ENCODE data around the gene LRRC4C.

LRRC4C gene

DNA sequence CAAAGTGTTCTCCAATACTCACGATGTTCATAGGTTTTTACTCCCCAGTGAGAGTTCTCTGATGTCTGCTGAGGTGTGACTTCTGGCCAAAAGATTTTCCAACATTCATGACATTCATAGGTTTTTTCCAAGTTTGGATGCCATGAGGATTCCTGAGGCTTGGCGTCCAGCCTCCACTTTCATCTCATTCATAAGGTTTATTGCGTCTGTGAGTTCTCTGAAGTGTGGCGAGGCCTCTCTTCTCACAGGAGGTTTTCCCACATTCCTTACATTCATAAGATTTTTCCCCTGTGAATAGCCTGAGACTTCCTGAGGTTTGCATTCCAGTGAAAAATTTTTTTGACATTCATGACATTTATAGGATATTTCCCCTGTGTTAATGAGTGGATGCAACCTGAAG is 1014.1 kb downstream of the LRRC4C start:
- no peak for DNase-seq (ENCODE audit: low spot score)

GRCh38 chr11:40444151-40444550 is 1015.3 kb downstream of the LRRC4C start:
- no peak for DNase-seq (ENCODE audit: low spot score)

DNA sequence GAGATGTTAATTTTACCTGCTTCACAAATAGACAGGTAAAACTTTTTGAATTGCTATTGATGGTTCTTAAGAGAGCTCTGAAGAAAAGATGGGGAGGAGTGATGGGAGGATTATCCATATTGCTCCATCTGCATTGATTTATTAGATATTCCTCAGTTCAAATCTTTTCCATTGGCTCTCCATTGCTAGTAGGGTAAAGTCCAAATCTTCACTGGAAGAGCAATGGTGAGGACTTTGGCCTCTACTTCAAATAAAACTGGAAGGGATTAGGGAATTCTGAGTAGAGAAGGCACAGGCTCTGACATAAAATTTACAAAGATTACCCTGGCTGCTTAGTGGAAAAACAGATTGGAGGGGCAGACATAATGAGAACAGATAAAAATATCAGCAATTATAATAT is 1024.1 kb downstream of the LRRC4C start:
- no peak for DNase-seq (ENCODE audit: low spot score)

GRCh38 chr11:40434926-40435325 is 1024.5 kb downstream of the LRRC4C start:
- DNase-seq (ENCODE audit: low spot score): no peak

GRCh38 chr11:40432358-40432757 is 1027.1 kb downstream of the LRRC4C start:
- DNase-seq (ENCODE audit: low spot score): no peak

DNA sequence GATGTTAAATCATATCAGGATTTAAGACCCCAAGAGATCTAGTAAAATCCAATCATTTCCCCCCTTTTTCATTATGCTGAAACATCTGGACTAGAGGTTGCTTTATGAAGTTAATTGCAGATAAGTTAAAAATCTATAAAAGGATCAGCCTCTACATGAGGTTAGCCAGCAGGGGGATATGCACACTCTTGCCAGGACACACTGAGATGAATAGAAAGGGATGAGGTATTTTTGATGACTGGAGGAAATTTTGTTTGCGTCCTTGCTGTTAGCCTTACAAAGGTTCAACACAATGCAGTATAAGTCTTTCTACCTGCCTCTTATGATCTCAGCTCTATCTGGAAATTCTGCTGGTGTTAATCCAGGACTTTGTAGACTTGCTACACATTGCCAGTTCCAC is 1034.3 kb downstream of the LRRC4C start:
- DNase-seq (ENCODE audit: low spot score): no peak

- DNase-seq (ENCODE audit: low spot score): no peak
Measured at GRCh38 chr11:40421208-40421981, 1038.1 kb downstream of the LRRC4C start.

DNA sequence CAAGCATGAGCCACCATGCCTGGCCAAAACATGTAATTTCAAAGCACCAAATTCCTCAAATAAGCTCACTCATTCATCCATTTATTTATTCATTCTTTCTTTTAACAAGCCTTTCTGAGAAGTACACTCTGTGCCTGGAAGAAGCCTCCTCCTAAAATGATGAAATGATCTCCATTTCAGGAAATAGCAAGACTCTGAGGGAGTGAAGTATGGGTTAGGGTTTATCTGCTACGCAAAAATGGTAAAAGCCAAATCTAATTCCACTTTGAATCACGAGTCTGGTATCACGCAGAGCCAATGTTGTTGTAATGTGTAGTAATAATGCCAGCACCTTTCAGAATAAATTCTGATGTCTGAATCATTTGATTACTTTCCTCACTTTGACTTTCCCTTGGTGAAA is 1041.8 kb downstream of the LRRC4C start:
- no peak for DNase-seq (ENCODE audit: low spot score)

DNA sequence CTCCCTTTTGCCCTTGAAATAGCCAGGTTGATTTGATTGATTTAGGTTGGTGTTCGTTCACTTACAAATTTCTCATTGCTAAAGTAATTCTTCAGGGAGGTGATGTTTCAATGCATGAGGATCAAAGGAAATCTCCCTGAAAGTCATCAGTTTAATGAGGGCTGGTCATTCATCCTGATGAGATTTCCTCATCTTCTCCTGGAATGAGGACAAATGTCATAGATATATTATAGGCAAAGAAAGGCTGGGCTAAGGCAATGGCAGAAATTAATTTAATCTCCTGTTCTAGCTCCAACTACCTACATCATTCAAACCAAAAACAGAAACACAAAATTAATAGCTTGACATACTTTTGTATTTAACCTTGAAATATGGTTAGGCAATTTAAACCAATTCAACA is 1052.1 kb downstream of the LRRC4C start:
- no peak for DNase-seq (ENCODE audit: low spot score)

- DNase-seq (ENCODE audit: low spot score): no peak
Measured at GRCh38 chr11:40405614-40406013, 1053.8 kb downstream of the LRRC4C start.

DNA sequence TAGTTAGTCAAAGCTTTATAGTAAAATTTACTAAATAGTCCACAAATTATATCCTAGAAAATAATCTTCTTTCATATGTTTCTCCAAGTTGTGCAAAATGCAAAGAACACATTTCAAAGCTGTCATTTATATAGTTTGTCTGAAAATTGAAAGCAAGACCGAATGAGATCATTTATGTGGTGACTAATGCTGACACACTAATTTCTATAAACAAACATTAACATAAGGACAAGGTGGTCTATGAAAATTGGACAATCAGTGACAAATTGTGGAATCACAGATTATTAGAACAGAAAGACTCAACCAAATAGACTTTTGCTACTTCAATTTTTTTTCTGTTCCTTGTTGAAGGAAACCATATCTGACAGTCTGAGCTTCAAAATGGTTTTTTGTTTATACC is 1056.1 kb downstream of the LRRC4C start:
- no peak for DNase-seq (ENCODE audit: low spot score)

DNA sequence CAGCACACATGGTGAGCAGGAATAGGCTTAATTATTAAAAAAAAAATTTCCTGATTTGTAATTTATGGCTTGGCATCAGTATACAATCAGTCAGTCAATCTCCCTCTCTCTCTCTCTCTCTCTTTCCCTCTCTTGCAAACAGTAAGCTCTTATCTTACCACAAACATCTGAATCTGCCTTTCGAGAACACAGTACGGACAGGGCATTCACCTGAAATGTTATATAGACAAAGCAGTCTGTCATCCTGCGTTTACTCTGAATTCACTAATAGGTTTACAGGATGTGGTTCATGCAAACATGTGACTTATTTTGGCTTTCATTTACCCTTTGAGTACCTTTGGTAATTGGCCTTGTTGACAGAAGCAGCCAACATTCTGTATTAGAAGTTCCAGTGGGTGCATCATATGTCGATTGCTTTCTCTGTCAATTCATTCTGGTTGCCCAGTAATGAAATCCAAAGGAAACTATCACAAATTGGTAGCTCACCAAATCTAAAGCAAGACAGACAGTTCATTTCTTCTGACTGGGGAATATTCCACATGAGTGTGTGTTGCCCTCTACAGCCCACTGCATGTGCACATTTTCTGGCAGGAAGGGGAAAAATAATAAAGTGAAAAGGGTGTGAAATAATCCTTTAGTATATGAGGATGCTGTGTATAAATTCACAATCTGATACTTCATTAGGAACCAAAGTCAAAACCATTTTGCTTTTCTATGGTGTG is 1058.2 kb downstream of the LRRC4C start:
- no peak for DNase-seq (ENCODE audit: low spot score)

DNA sequence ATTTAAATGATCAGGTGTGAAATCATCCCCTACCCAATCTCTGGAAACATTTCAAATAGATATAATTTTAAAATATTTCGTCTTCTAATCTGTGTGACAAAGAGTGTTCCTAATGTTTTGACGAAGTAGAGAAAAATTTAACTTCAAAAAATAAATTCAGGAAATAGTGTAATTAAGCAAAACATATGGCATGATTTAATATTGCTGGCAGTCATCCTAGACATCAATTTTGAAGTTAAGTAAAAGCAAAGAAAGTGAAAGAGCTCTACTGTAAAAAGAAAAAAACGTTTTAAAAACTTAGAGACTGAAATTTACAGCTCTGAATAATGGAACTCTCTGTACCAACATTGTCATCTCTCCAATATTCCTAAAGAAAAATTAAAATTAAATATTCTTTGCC is 1062.3 kb downstream of the LRRC4C start:
- DNase-seq (ENCODE audit: low spot score): no peak

DNA sequence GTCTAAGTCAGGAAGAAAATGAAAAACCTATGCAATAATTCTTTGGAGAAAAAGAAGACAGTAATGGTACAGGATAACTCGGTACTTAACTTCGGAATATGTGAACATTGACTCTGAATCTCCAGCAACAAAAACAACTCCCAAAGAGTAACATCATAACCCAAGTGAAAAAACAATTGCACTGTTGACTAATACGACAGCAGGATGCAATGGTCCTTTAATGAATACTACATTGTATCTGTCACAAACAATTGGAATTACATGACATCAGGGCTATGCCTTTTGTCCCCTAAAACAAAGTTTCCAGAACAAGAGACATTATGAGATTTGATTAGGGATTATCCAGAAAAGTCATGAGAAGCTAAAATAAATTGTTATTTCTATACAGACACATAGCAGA is 1065.9 kb downstream of the LRRC4C start:
- no peak for DNase-seq (ENCODE audit: low spot score)

- no peak for DNase-seq (ENCODE audit: low spot score)
Measured at GRCh38 chr11:40391679-40392078, 1067.8 kb downstream of the LRRC4C start.

DNA sequence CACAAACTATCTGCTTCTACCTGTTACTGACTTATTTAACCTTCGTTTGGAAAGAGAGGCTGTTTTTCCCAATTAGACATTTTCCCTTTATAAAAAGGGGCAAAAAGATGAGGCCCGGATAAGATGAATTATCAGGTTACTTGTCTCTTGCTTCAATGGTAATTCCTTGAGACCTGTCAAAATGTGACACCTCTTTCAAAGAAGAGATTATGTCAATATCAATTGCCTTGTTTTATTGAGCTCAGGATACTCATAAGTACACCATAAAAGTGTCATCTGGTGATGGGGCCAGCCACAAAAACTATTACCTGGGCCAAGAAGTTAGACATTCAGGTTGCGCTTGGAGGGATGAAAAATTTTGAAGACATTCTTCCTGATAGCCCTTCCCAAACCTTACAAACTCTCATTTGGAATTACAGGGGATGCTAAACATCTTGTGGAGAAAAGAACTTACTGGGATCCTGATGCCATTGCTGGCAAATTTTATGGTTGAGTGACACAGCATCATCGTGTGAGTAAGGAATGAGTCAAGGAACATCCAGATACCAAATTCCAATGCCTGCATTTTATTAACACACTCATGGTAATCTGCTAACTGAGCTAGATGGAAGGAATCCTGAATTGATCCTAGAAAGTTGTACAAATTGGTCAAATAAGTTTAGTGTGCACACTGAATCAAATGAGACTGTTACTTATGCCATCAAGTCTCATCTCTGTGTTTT is 1071.2 kb downstream of the LRRC4C start:
- DNase-seq (ENCODE audit: low spot score): no peak

- no peak for DNase-seq (ENCODE audit: low spot score)
Measured at GRCh38 chr11:40387240-40387980, 1072.0 kb downstream of the LRRC4C start.

DNA sequence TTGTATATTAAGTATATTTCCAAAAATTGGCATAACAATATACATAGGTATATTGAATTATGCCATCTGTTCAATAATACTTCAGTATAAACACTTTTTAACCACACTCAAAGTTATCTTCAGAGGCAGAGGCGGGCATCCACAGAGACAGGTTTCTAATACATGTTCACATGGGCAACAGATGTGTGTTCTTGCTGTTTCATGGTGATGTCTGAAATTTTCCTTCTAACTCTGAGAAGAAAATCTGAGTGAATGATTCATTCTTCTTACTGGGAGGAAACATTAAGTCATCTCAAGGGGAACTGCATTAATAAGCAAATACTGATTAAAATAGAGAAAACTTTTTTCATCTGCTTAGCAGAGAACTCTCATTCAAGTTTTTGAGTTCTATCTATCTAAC is 1074.5 kb downstream of the LRRC4C start:
- DNase-seq (ENCODE audit: low spot score): no peak

- no peak for DNase-seq (ENCODE audit: low spot score)
Measured at GRCh38 chr11:40381481-40381880, 1078.0 kb downstream of the LRRC4C start.

DNA sequence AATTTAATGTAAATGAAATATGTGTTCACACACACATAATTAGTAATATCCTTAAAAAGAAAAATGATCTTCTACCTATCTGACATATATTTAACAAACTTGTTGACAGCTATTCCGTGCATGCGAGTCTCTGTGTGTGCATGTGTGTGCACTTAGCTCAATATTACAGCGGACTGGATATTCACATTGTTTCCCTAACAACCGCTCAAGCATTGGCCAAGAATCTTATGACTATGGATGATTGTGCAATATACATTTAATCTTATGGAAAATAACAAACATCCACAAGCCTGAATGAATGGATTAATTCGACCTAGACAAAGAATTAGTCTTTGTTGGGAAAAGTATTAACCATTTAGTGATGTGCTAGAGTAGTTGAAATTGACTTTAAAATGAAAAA is 1078.6 kb downstream of the LRRC4C start:
- DNase-seq (ENCODE audit: low spot score): no peak

GRCh38 chr11:40376331-40376730 is 1083.1 kb downstream of the LRRC4C start:
- DNase-seq (ENCODE audit: low spot score): no peak

Data from HuH-7.5 (cell line).